Coronary artery (tissue), 2 donors: Measurements from ENCODE around the gene GOSR1.
"Not testable (repeated sequence)": the region's sequence is repeated elsewhere in the genome, so short reads cannot be mapped to it uniquely, and the experiment has no call there.

ENCODE experiments used
- DNase-seq: peaks from one replicate; pipeline ENCODE4 v3.0.0-alpha.2; 2017; ENCODE audit warnings: low spot score
- H3K27ac ChIP-seq, 2 donors: fragments of 200-600 bp; sonication (generic); one replicate each; pipeline ENCODE4 v1.5.1; 2016 to 2019
- H3K4me3 ChIP-seq: fragments of 200-600 bp; sonication (generic); 2 replicates; pipeline ENCODE4 v1.5.1; 2016; ENCODE audit warnings: mild to moderate bottlenecking, moderate library complexity
- CTCF ChIP-seq: fragments of 200-600 bp; sonication (generic); IDR thresholded peaks from one replicate; pipeline ENCODE4 v1.5.1; 2019; ENCODE audit warnings: antibody characterized with exemption

Gene GOSR1

DNA sequence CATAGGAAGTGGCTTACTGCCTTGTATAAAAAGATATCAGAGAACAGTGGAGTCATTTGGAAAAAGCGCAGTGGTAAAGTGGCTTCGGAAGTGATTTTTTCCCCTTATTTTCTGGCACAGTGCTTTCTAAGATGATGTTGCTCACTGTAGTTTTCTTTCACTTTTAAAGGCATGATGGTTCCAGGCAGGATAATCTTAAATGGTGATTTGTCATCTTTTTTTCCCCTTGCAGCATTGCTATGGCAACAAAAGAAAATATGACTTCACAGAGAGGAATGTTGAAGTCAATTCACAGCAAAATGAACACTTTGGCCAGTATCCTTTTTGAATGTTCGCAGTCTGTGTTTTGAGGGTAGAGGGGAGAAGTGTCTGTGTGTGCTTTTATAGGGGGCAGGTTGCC, 42.5 kb downstream of the GOSR1 start:
- Histone ChIP-seq H3K4me3 (peak overlapping the region; percentile 8), H3K27ac (peak overlapping the region; percentile 48 to 51)
- no peak for TF ChIP-seq CTCF
- no peak for DNase-seq

- Histone ChIP-seq H3K27ac (peak overlapping the region; percentile 8 to 48), H3K4me3 (no peak overlapping the region)
- DNase-seq = no peak
- no peak for TF ChIP-seq CTCF
Observed at GRCh38 chr17:30520436-30520835, 43.2 kb downstream of the GOSR1 start.

- no peak overlapping the region for H3K4me3 ChIP-seq
- H3K27ac ChIP-seq = peak overlapping the region; percentile 8 to 37
- no peak for DNase-seq
- no peak for TF ChIP-seq CTCF
Observed at GRCh38 chr17:30520882-30521281, 43.7 kb downstream of the GOSR1 start.

DNA sequence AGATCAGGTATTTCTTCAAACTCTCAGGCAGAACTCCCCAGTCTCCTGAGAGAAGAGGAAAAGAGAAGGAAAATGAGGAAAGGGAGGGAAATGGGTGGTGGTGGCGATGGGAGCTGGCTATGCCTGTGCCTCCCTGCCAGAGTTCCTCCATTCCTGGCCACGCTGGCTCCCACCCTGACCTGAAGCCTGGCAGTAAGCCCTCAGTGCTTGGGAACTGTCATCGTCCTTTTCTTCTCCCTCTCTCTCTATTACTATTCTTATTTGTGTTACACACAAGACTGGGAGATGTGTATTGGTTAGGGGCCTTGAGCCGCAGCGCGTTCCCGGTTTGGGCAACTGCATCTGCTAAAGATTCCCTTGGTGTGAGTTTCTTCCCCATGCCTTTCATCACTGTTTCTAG, 44.6 kb downstream of the GOSR1 start:
- TF ChIP-seq CTCF = no peak
- Histone ChIP-seq H3K4me3 (no peak overlapping the region), H3K27ac (no peak overlapping the region)
- no peak for DNase-seq

- not testable (repeated sequence) for H3K27ac ChIP-seq, H3K4me3 ChIP-seq, DNase-seq
Observed at GRCh38 chr17:30523236-30523635, 46.0 kb downstream of the GOSR1 start.

- Histone ChIP-seq H3K4me3 (no peak overlapping the region), H3K27ac (peak overlapping the region in 1 of 2 donors; percentile 24)
- no peak for DNase-seq
- no peak for TF ChIP-seq CTCF
Observed at GRCh38 chr17:30524847-30525246, 47.6 kb downstream of the GOSR1 start.

DNA sequence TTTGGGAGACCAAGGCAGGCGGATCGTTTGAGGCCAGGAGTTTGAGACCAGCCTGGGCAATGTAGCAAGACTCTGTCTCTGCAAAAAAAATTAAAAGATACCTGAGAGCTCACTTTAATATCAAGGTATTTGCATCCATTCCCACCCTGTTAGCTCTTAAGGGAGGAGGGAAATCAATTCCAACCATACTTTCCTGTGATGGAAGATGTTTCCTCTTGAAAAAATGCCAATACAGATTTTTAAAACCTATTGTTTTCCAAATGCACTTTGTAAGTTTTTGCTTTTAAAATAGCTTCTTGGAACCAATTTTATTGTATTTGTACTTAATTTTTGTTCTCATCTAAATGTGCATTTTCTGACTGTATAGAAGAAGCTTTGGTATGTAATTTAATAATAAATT, 49.2 kb downstream of the GOSR1 start:
- Histone ChIP-seq H3K27ac (no peak overlapping the region), H3K4me3 (no peak overlapping the region)
- no peak for TF ChIP-seq CTCF
- DNase-seq = no peak

DNA sequence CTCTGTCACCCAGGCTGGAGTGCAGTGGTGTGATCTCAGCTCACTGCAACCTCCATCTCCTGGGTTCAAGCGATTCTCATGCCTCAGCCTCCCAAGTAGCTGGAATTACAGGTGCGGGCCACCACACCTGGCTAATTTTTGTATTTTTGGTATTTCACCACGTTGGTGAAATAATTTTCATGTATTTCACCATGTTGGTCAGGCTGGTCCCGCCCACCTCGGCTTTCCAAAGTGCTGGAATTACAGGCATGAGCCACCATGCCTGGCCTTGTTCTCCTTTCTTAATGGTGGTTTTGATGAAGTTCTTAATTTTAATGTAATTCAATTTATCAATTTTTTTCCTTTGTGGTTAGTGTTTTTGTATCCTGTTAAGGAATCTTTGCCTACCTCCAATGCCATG, 51.5 kb downstream of the GOSR1 start:
- not testable (repeated sequence) for H3K4me3 ChIP-seq, H3K27ac ChIP-seq, DNase-seq
